Stimulated activated CD8-positive, alpha-beta memory T cell treated with anti-CD3 and anti-CD28 coated beads, Interleukin-4, amount 100 ng/mL, for 24 hours (primary cell): ENCODE data around the gene MCAM.

Experiments
- DNase-seq: peaks from one replicate; pipeline ENCODE4 v3.0.0-alpha.2; 2020; ENCODE audit warnings: low read depth

MCAM gene

GRCh38 chr11:119316729-119317591 lies at the start of gene MCAM:
Gene MCAM, minus strand, starts transcription at chr11:119317130. Its CDS starts 29 bp downstream, at chr11:119317101.
- DNase-seq, result no peak

- no peak for DNase-seq
Observed at GRCh38 chr11:119365071-119365591, 48.2 kb upstream of the MCAM start.

- peak; percentile 33 for DNase-seq
Observed at GRCh38 chr11:119363851-119364590, 47.1 kb upstream of the MCAM start.

GRCh38 chr11:119363081-119363850 lies 46.3 kb upstream of the MCAM start:
- no peak for DNase-seq

- no peak for DNase-seq
Observed at GRCh38 chr11:119362741-119363080, 45.8 kb upstream of the MCAM start.

- DNase-seq, result no peak
Observed at GRCh38 chr11:119361941-119362725, 45.2 kb upstream of the MCAM start.

GRCh38 chr11:119361056-119361787 lies 44.3 kb upstream of the MCAM start:
- DNase-seq, result peak; percentile 16

- DNase-seq, result no peak
Observed at GRCh38 chr11:119359365-119360214, 42.7 kb upstream of the MCAM start.

GRCh38 chr11:119357074-119357473 lies 40.1 kb upstream of the MCAM start:
- DNase-seq, result no peak

- peak; percentile 48 for DNase-seq
Observed at GRCh38 chr11:119356349-119357031, 39.6 kb upstream of the MCAM start.

- DNase-seq, result no peak
Observed at GRCh38 chr11:119355091-119355843, 38.3 kb upstream of the MCAM start.

- no peak for DNase-seq
Observed at GRCh38 chr11:119352857-119353260, 35.9 kb upstream of the MCAM start.

GRCh38 chr11:119351232-119351631 lies 34.3 kb upstream of the MCAM start:
- DNase-seq, result no peak

- no peak for DNase-seq
Observed at GRCh38 chr11:119350302-119350701, 33.4 kb upstream of the MCAM start.

GRCh38 chr11:119347940-119348605 lies 31.1 kb upstream of the MCAM start:
- DNase-seq, result no peak

GRCh38 chr11:119347242-119347641 lies 30.3 kb upstream of the MCAM start:
- no peak for DNase-seq

GRCh38 chr11:119346605-119347004 lies 29.7 kb upstream of the MCAM start, which contains the start of gene MFRP:
Gene MFRP, minus strand, starts transcription at chr11:119346705. Its CDS starts 192 bp downstream, at chr11:119346513.
- DNase-seq, result no peak

GRCh38 chr11:119345685-119346084 lies 28.8 kb upstream of the MCAM start:
- no peak for DNase-seq
